NT2/D1 (cell line): ENCODE data around the gene IGF1R.

ENCODE experiments used
- YY1 ChIP-seq: IDR thresholded peaks from 2 replicates; pipeline ENCODE4 v1.6.1; 2011; ENCODE audit not compliant: insufficient read length, insufficient read depth
- ZNF274 ChIP-seq: IDR thresholded peaks from 2 replicates; pipeline ENCODE4 v1.6.1; 2011; ENCODE audit warnings: mild to moderate bottlenecking, low read depth, low read length

DNA sequence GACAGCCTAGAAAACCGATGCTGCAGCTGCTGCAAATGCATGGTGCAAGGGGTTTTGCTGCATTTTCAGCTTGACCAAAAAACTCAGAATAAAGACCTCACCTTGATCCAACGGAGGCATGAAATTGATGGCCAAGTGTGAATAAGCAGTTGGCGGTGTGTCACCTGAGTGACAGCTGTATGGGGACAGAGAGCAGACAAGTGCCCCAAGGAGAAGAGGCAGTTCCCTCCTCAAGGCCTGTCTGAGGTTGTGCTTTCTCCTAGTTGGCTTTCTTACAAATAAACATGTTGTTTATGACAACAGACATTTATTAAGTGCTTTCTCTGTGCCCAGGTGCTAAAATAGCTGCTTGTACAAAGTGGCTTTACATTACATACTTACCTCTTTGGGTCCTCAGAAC lies 349.0 kb downstream of the IGF1R start:
- TF ChIP-seq YY1 (no peak), ZNF274 (no peak)
